Measurements from ENCODE around the gene PTPRD. TPM values are rescaled to one million over a fixed set of nuclear protein-coding genes. Genes with fewer than 3 reads are reported as not detected.

Gene PTPRD
- total RNA-seq, 1 donor from 2014 or later, result 532 TPM

- no peak for TF ChIP-seq CTCF (IDR thresholded peaks at IDR 0.05; ENCODE audit: partially characterized antibody, unreplicated experiment)
These were observed 2327.9 kb downstream of the PTPRD start for GRCh38 chr9:8284884-8285283.

GRCh38 chr9:8282535-8282934 lies 2330.3 kb downstream of the PTPRD start:
- Mint-ChIP-seq H3K4me1 (ENCODE audit: low read depth, unreplicated experiment) (peaks cover 19% of the 10 kb centered on the region), H3K27ac (ENCODE audit: unreplicated experiment) (peak overlapping the region; percentile 81), H3K27me3 (ENCODE audit: unreplicated experiment) (no peaks in the 10 kb centered on the region), H3K4me3 (ENCODE audit: unreplicated experiment) (no peak overlapping the region), H3K36me3 (ENCODE audit: unreplicated experiment) (peaks cover 4% of the 10 kb centered on the region), H3K9me3 (ENCODE audit: unreplicated experiment) (peaks cover 2% of the 10 kb centered on the region)
- TF ChIP-seq CTCF (IDR thresholded peaks at IDR 0.05; ENCODE audit: partially characterized antibody, unreplicated experiment), result no peak
- peak; percentile 26 for DNase-seq

More at GRCh38 chr9:8284884-8285283, 2327.9 kb downstream of the PTPRD start:
- Mint-ChIP-seq H3K36me3 (ENCODE audit: unreplicated experiment) (peaks cover 4% of the 10 kb centered on the region), H3K9me3 (ENCODE audit: unreplicated experiment) (peaks cover 2% of the 10 kb centered on the region), H3K4me1 (ENCODE audit: low read depth, unreplicated experiment) (peaks cover 19% of the 10 kb centered on the region), H3K27me3 (ENCODE audit: unreplicated experiment) (no peaks in the 10 kb centered on the region), H3K4me3 (ENCODE audit: unreplicated experiment) (no peak overlapping the region), H3K27ac (ENCODE audit: unreplicated experiment) (no peak overlapping the region)
- DNase-seq, result no peak

- H3K27ac Mint-ChIP-seq (ENCODE audit: unreplicated experiment), result no peak overlapping the region
- peaks cover 11% of the 10 kb centered on the region for H3K36me3 Mint-ChIP-seq (ENCODE audit: unreplicated experiment)
- no peak for TF ChIP-seq CTCF (IDR thresholded peaks at IDR 0.05; ENCODE audit: partially characterized antibody, unreplicated experiment)
- peaks cover 19% of the 10 kb centered on the region for H3K4me1 Mint-ChIP-seq (ENCODE audit: low read depth, unreplicated experiment)
- DNase-seq, result no peak
- no peaks in the 10 kb centered on the region for H3K9me3 Mint-ChIP-seq (ENCODE audit: unreplicated experiment)
- H3K27me3 Mint-ChIP-seq (ENCODE audit: unreplicated experiment), result no peaks in the 10 kb centered on the region
- no peak overlapping the region for H3K4me3 Mint-ChIP-seq (ENCODE audit: unreplicated experiment)
These were observed 2332.0 kb downstream of the PTPRD start for GRCh38 chr9:8280811-8281210.

GRCh38 chr9:8278048-8278447 lies 2334.8 kb downstream of the PTPRD start:
- Mint-ChIP-seq H3K27ac (ENCODE audit: unreplicated experiment) (no peak overlapping the region), H3K36me3 (ENCODE audit: unreplicated experiment) (peaks cover 11% of the 10 kb centered on the region), H3K9me3 (ENCODE audit: unreplicated experiment) (no peaks in the 10 kb centered on the region), H3K4me3 (ENCODE audit: unreplicated experiment) (no peak overlapping the region), H3K27me3 (ENCODE audit: unreplicated experiment) (no peaks in the 10 kb centered on the region), H3K4me1 (ENCODE audit: low read depth, unreplicated experiment) (peaks cover 11% of the 10 kb centered on the region)
- no peak for TF ChIP-seq CTCF (IDR thresholded peaks at IDR 0.05; ENCODE audit: partially characterized antibody, unreplicated experiment)
- no peak for DNase-seq

GRCh38 chr9:8270235-8270634 lies 2342.6 kb downstream of the PTPRD start:
- Mint-ChIP-seq H3K9me3 (ENCODE audit: unreplicated experiment) (no peaks in the 10 kb centered on the region), H3K27me3 (ENCODE audit: unreplicated experiment) (no peaks in the 10 kb centered on the region), H3K27ac (ENCODE audit: unreplicated experiment) (no peak overlapping the region), H3K4me3 (ENCODE audit: unreplicated experiment) (no peak overlapping the region), H3K4me1 (ENCODE audit: low read depth, unreplicated experiment) (no peaks in the 10 kb centered on the region), H3K36me3 (ENCODE audit: unreplicated experiment) (no peaks in the 10 kb centered on the region)
- DNase-seq, result no peak
- no peak for TF ChIP-seq CTCF (IDR thresholded peaks at IDR 0.05; ENCODE audit: partially characterized antibody, unreplicated experiment)
